CD4-positive, alpha-beta T cell treated with Interleukin-15 for 1 hour (primary cell): ENCODE data around the gene HEATR5A.
"Not testable (repeated sequence)": the region's sequence is repeated elsewhere in the genome, so short reads cannot be mapped to it uniquely, and the experiment has no call there.

ENCODE experiments used
- DNase-seq: peaks from one replicate; pipeline ENCODE4 v3.0.0-alpha.2; 2020

The HEATR5A gene

GRCh38 chr14:31320922-31321766 lies 99.2 kb downstream of the HEATR5A start:
- no peak for DNase-seq

- no peak for DNase-seq
These were observed 100.1 kb downstream of the HEATR5A start for GRCh38 chr14:31320216-31320615.

- DNase-seq, result no peak
These were observed 100.6 kb downstream of the HEATR5A start for GRCh38 chr14:31319701-31320100.

- DNase-seq, result no peak
These were observed 107.4 kb downstream of the HEATR5A start for GRCh38 chr14:31312934-31313333.

GRCh38 chr14:31312370-31312769 lies 108.0 kb downstream of the HEATR5A start:
- not testable (repeated sequence) for DNase-seq

- no peak for DNase-seq
These were observed 112.7 kb downstream of the HEATR5A start for GRCh38 chr14:31307618-31308017.

- no peak for DNase-seq
These were observed 113.2 kb downstream of the HEATR5A start for GRCh38 chr14:31307198-31307597.

- DNase-seq, result no peak
These were observed 116.7 kb downstream of the HEATR5A start for GRCh38 chr14:31303654-31304053.

- no peak for DNase-seq
These were observed 119.5 kb downstream of the HEATR5A start for GRCh38 chr14:31300883-31301282.

- no peak for DNase-seq
These were observed 120.1 kb downstream of the HEATR5A start for GRCh38 chr14:31300296-31300695.

GRCh38 chr14:31297701-31298344 lies 122.5 kb downstream of the HEATR5A start:
- no peak for DNase-seq

- no peak for DNase-seq
These were observed 123.2 kb downstream of the HEATR5A start for GRCh38 chr14:31297112-31297511.

GRCh38 chr14:31294746-31295405 lies 125.5 kb downstream of the HEATR5A start:
- DNase-seq, result no peak

- DNase-seq, result no peak
These were observed 127.3 kb downstream of the HEATR5A start for GRCh38 chr14:31292937-31293616.

- DNase-seq, result no peak
These were observed 129.1 kb downstream of the HEATR5A start for GRCh38 chr14:31291210-31291609.

- no peak for DNase-seq
These were observed 132.9 kb downstream of the HEATR5A start for GRCh38 chr14:31287294-31287972.

GRCh38 chr14:31286456-31287293 lies 133.7 kb downstream of the HEATR5A start:
- no peak for DNase-seq

GRCh38 chr14:31283578-31284252 lies 136.6 kb downstream of the HEATR5A start:
- no peak for DNase-seq

- no peak for DNase-seq
These were observed 137.2 kb downstream of the HEATR5A start for GRCh38 chr14:31283153-31283552.

GRCh38 chr14:31280871-31281220 lies 139.5 kb downstream of the HEATR5A start:
- no peak for DNase-seq
